ENCODE data around the gene SLC35F4. TPM values are rescaled to one million over a fixed set of nuclear protein-coding genes. Genes with fewer than 3 reads are reported as not detected.

Gene SLC35F4
- total and polyA plus RNA-seq, 12 donors, result not detected

- no peak for DNase-seq
Measured at GRCh38 chr14:57660208-57660607, 205.7 kb downstream of the SLC35F4 start.

DNA sequence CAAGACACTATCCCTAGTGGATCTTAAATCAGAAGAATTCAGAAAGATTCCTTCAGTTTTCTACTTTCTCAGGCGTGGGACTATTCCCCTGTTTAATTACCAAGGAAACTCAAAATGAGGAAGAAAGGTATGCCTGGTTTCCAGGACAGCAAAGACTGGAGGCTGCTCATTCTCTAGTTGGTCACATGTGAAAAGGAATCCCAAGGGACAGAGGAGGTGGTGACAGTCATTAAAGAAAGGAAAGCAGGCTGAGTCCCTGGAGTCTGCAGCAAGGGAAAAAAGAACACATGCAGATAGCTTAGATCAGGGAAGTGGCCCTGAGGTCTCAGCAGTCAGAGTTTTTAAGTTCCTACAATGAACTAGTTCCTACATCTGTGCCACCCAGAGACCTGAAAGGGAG is 206.8 kb downstream of the SLC35F4 start:
- intact Hi-C loops (cut with DNase I), result no loop called here
- no peak for DNase-seq
- Histone ChIP-seq H3K27ac (no peak overlapping the region), H3K4me3 (no peak overlapping the region), H3K9me3 (peaks cover 0 to 20% (median 5%) of the 10 kb centered on the region in 11 donors), H3K36me3 (no peaks in the 10 kb centered on the region), H3K4me1 (no peaks in the 10 kb centered on the region), H3K27me3 (peaks cover 0 to 14% (median 0%) of the 10 kb centered on the region in 7 donors)
- WGBS, 2 donors, result 60 to 68% methylated on average over 1 of the region's 1 CpG
- no peak for ATAC-seq
- TF ChIP-seq, protein P1, sequence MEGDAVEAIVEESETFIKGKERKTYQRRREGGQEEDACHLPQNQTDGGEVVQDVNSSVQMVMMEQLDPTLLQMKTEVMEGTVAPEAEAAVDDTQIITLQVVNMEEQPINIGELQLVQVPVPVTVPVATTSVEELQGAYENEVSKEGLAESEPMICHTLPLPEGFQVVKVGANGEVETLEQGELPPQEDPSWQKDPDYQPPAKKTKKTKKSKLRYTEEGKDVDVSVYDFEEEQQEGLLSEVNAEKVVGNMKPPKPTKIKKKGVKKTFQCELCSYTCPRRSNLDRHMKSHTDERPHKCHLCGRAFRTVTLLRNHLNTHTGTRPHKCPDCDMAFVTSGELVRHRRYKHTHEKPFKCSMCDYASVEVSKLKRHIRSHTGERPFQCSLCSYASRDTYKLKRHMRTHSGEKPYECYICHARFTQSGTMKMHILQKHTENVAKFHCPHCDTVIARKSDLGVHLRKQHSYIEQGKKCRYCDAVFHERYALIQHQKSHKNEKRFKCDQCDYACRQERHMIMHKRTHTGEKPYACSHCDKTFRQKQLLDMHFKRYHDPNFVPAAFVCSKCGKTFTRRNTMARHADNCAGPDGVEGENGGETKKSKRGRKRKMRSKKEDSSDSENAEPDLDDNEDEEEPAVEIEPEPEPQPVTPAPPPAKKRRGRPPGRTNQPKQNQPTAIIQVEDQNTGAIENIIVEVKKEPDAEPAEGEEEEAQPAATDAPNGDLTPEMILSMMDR (IDR thresholded peaks at IDR 0.05), result no peak

More at GRCh38 chr14:57660208-57660607, 205.7 kb downstream of the SLC35F4 start:
- WGBS, 2 donors, result 47 to 48% methylated on average over 2 of the region's 2 CpGs
- Histone ChIP-seq H3K9me3 (peaks cover 0 to 20% (median 5%) of the 10 kb centered on the region in 11 donors), H3K4me1 (no peaks in the 10 kb centered on the region), H3K36me3 (no peaks in the 10 kb centered on the region), H3K27me3 (peaks cover 0 to 8% (median 0%) of the 10 kb centered on the region in 7 donors), H3K4me3 (no peak overlapping the region), H3K27ac (no peak overlapping the region)
- no peak for ATAC-seq
- intact Hi-C loops (cut with DNase I), result no loop called here
- TF ChIP-seq, protein P1 (IDR thresholded peaks at IDR 0.05), result no peak

GRCh38 chr14:57657487-57657886 is 208.4 kb downstream of the SLC35F4 start:
- ATAC-seq (no peak), DNase-seq (no peak)
- TF ChIP-seq, protein P1 (IDR thresholded peaks at IDR 0.05), result no peak
- no peaks in the 10 kb centered on the region for H3K36me3 ChIP-seq
- H3K9me3 ChIP-seq, result peaks cover 0 to 9% (median 2%) of the 10 kb centered on the region in 11 donors
- H3K4me3 ChIP-seq, result no peak overlapping the region
- H3K4me1 ChIP-seq, result no peaks in the 10 kb centered on the region
- H3K27ac ChIP-seq, result no peak overlapping the region
- 61 to 67% methylated on average over 5 of the region's 5 CpGs for WGBS, 2 donors
- intact Hi-C loops (cut with DNase I), result no loop called here
- H3K27me3 ChIP-seq, result peaks cover 0 to 14% (median 0%) of the 10 kb centered on the region in 7 donors

DNA sequence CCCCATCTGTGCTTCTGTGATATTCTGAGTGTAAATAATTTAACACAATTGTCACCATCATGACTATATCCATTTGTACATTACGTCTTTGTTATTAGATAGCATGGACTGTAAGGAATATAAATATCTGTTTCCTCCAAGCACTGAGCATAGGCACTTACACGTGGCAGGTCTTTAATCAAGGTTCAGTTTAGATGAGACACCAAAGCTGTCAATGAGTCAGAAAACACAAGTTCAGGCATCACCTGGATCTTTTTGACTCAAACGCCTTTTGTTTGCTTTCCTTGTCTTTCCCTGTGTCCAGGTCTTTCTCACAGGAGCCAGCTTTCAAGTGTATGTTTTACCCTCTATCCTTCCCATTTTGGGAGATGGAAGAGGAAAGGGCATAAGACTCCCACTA is 209.0 kb downstream of the SLC35F4 start:
- DNase-seq (no peak), ATAC-seq (no peak)
- Histone ChIP-seq H3K27ac (no peak overlapping the region), H3K4me3 (no peak overlapping the region), H3K27me3 (peaks cover 0 to 14% (median 0%) of the 10 kb centered on the region in 7 donors), H3K4me1 (no peaks in the 10 kb centered on the region), H3K36me3 (no peaks in the 10 kb centered on the region), H3K9me3 (peaks cover 0 to 4% (median 0%) of the 10 kb centered on the region in 11 donors)
- WGBS, 2 donors, result 68 to 71% methylated on average over 3 of the region's 3 CpGs
- TF ChIP-seq, protein P1 (IDR thresholded peaks at IDR 0.05), result no peak
- intact Hi-C loops (cut with DNase I), result no loop called here

Data from heart right ventricle (tissue), 16 donors.